Regular cardiac myocyte (primary cell): ENCODE data around the gene SYNCRIP. TPM values are rescaled to one million over a fixed set of nuclear protein-coding genes. Genes with fewer than 3 reads are reported as not detected.

ENCODE experiments used
- total RNA-seq: library from RNA; depleted of rRNA; stranded (reverse); fragments of >200 nt; gene quantifications from 2 replicates; pipeline ENCODE4 v1.2.3, GENCODE V29; 2014

SYNCRIP gene
- total RNA-seq = 42.8 and 91.6 TPM in 2 replicates

GRCh38 chr6:85642774-85643536, at the start of gene SYNCRIP:
Gene SYNCRIP (minus strand): TSS chr6:85642886. CDS start chr6:85641439, 1,447 bp downstream.

DNA sequence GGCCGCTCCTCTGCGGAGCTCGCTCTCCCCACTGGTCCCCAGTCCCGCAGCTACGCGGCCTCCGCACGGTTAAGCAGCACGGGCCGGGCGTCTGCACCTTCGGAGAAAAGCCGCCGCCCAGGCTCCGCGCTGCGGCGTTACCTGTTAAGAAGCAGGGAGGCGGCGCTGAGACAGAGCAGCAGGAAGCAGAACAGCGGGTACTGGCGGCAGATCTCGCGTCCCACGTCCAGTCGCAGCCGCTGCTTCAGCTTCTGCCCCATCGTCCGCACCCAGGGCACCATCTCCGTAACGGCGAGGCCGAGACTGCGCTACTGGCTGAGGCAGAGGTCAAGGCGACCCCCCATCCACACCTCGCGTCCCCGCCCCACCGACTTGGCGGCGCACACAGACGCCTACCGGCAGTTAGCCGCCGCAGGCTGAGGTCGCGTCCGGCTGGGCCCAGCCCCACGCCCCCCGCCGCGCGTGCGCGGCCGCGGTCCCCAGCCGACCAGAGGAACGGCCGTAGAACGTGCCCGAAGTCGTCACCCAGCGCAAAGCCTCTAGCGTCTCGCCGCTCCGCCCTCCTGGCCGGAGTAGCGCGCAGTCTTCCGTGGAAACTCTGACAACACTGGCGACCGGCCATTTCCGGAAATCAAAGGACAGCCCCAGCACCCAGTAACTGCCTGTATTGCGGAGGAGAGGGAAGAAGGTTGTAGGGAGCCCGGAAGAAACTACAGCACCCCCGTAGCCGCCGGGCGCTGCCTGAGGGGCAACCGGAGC, 49.1 kb downstream of the SYNCRIP start, which contains the start of gene SNX14:
TSS of gene SNX14 (minus strand) at position 421 of the 759 bp plus-strand sequence. CDS start at position 281, 140 bp downstream.

Other genes starting within 250 kb of the SYNCRIP start
- gene NT5E, start 192.8 kb downstream of the SYNCRIP start, total RNA-seq = 306 and 439 TPM in 2 replicates
- gene SNX14, start 49.0 kb downstream of the SYNCRIP start, total RNA-seq = 99.3 and 151 TPM in 2 replicates